Right lobe of liver (tissue), 6 donors: ENCODE data around the gene THTPA. TPM values are rescaled to one million over a fixed set of nuclear protein-coding genes. Genes with fewer than 3 reads are reported as not detected.
A peak's percentile ranks its signal among the peaks of the same experiment; 100 is the strongest.

Experiments
- ATAC-seq, 4 donors: fragments of 200-7000 bp; cut with Tn5 transposase; one replicate each; pipeline ENCODE4 v1.9.1; 2020; ENCODE audit warnings: mild to moderate bottlenecking in 4 of 4, moderate library complexity in 4 of 4
- DNase-seq, 3 donors: peaks; one replicate each; pipeline ENCODE4 v3.0.0-alpha.2; 2020
- H3K27ac ChIP-seq, 3 donors: fragments of 200-600 bp; one replicate each; pipeline ENCODE4 v1.8.0; 2022
- H3K27me3 ChIP-seq, 2 donors: fragments of 200-600 bp; one replicate each; pipeline ENCODE4 v1.8.0; 2022
- H3K36me3 ChIP-seq, 4 donors: fragments of 200-600 bp; sonication (generic) in 1 of 4; one replicate each; pipeline versions ENCODE4 v1.5.1 to v1.8.0; 2017 to 2022; ENCODE audit warnings: control low read depth in 1 of 4
- H3K4me1 ChIP-seq, 4 donors: fragments of 200-600 bp; sonication (generic) in 1 of 4; one replicate each; pipeline versions ENCODE4 v1.5.1 to v1.8.0; 2017 to 2022; ENCODE audit warnings: control low read depth in 1 of 4
- H3K4me3 ChIP-seq, 3 donors: fragments of 200-600 bp; one replicate each; pipeline ENCODE4 v1.8.0; 2022
- H3K9me3 ChIP-seq, 4 donors: fragments of 200-600 bp; sonication (generic) in 1 of 4; one replicate each; pipeline versions ENCODE4 v1.5.1 to v1.8.0; 2017 to 2022; ENCODE audit warnings: control low read depth in 1 of 4
- CTCF ChIP-seq, 4 donors: fragments of 200-600 bp in 3 of 4; fragments of 450-650 bp in 1 of 4; IDR thresholded peaks; one replicate each; pipeline versions ENCODE4 v1.5.1 to v1.8.0; 2016 to 2022; ENCODE audit warnings: antibody characterized with exemption in 4 of 4, mild to moderate bottlenecking in 2 of 4
- POLR2A ChIP-seq: fragments of 450-650 bp; IDR thresholded peaks from one replicate; pipeline ENCODE4 v1.6.1; 2017; ENCODE audit warnings: antibody characterized with exemption, mild to moderate bottlenecking
- WGBS: methylation state at CpG from one replicate; pipeline ENCODE4 v1.1.6; 2018; ENCODE audit warnings: low coverage, low lambda C conversion rate; ENCODE audit not compliant: insufficient coverage; ENCODE audit errors: missing lambda C conversion rate; 5-methylcytosine and 5-hydroxymethylcytosine counted together
- intact Hi-C, 2 donors: fragments of 100-400 bp; cut with DNase I; formaldehyde crosslinking; loops; one replicate each; pipeline versions ENCODE4 v1.11.2 to v1.14.1; 2022
- total RNA-seq, 6 experiments: library from RNA; depleted of rRNA in 2 of 6; stranded (reverse); fragments of >200 nt in 2 of 6; fragmentation: NEBNext Ultra II Directional in 3 of 6; extraction: Animal tissue kit (Norgen Biotek cat#: 25700) in 3 of 6; gene quantifications; one replicate each; pipeline versions ENCODE4 v1.1.0 to v1.2.4, GENCODE V29; 2016 to 2023
- donor health status: DM: no; HTN: yes; CAD: no.
- donor health status: DM: no; HTN: no; CAD: no.
- donor health status: DM: no; HTN: no; CAD: no.
- donor health status: DM: no; HTN: yes; CAD: no.
- donor health status: DM: no; HTN: yes; CAD: no.

THTPA gene
- total RNA-seq, 6 experiments from 2014 or later = 8.2 to 15.0 (median 11.4) TPM

- ATAC-seq (peak; percentile 37 to 69 (median 62)), DNase-seq (no peak)
- no peaks in the 10 kb centered on the region for H3K36me3 ChIP-seq
- intact Hi-C loops = no loop called here
- 34% methylated on average over 4 of the region's 4 CpGs for WGBS
- TF ChIP-seq POLR2A = no peak
- no peak for TF ChIP-seq CTCF (IDR thresholded peaks at IDR 0.05)
- peaks cover 0 to 19% of the 10 kb centered on the region in 2 donors for H3K27me3 ChIP-seq
- H3K4me1 ChIP-seq = peaks cover 0 to 9% (median 0%) of the 10 kb centered on the region in 4 donors
- no peaks in the 10 kb centered on the region for H3K9me3 ChIP-seq
- H3K4me3 ChIP-seq = no peak overlapping the region
- H3K27ac ChIP-seq = no peak overlapping the region
Measured at GRCh38 chr14:23572836-23573235, 16.8 kb downstream of the THTPA start.

DNA sequence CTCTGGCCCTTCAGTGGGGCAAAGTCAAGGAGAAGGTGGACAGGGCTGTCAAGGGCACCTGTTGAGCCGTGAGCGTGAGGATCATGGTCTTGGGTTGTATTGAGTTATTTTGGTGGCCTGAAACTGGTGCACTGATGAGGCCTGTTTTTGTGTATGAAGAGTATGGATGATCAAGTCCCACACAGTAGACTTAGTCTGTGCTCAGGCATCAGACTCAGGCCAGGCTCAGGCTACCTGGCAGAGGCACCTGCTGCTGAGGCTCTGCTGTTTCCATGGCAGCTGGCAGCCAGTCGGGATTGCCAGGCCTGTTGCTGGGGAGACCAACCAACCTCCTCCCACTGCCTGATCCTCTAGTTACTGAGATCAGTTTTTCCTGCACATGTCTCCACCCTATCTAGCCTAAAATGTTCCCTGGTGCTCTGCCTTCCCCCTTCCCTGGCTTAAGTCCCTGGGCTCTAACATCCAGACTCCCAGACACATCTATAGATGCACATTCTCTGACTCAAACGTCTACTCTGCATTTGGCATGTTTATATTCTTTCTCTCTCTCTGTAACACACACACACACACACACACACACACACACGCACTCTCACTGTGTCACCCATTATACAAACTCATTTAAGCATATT lies 17.4 kb downstream of the THTPA start:
- Histone ChIP-seq H3K9me3 (no peaks in the 10 kb centered on the region), H3K27me3 (peaks cover 0 to 19% of the 10 kb centered on the region in 2 donors), H3K27ac (no peak overlapping the region), H3K4me3 (no peak overlapping the region), H3K36me3 (no peaks in the 10 kb centered on the region), H3K4me1 (peaks cover 0 to 4% (median 0%) of the 10 kb centered on the region in 4 donors)
- intact Hi-C loops = no loop called here
- WGBS = 67% methylated on average over 4 of the region's 5 CpGs
- TF ChIP-seq CTCF (IDR thresholded peaks at IDR 0.05) (no peak), POLR2A (no peak)
- ATAC-seq (no peak), DNase-seq (no peak)

DNA sequence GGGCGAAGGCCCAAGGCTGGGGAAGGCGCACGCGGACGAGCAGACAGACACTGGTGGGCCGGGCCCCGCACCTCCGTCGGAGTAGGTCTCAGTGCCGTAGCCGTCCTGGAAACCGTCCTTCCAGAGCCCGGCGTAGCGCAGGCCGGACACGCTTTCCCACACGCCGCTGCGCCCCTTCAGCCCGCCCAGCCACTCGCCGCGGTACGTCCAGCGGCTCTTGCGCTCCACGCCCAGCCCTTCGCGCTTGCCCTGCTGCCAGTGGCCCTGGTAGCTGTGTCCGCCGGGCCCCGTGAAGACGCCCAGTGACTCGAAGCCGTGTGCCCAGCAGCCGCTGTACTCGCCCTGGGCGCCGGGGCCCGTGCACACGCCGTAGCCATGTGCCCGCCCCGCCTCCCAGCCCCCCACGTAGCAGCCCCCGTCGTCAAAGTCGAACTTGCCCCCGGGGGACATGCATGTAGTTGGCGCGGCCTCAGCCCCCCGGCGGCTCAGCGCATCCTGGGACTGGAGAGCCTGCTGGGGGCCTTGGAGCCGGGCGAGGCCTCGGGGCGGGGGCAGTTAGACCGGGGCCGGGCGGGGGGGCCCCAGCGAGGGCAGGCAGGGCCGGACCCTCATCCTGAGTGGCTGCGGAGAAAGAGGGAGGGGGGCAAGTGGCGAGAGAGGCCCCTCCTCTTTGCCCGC lies 21.1 kb downstream of the THTPA start:
- Histone ChIP-seq H3K9me3 (no peaks in the 10 kb centered on the region), H3K27me3 (peaks cover 0 to 19% of the 10 kb centered on the region in 2 donors), H3K4me3 (no peak overlapping the region), H3K4me1 (peaks cover 0 to 4% (median 0%) of the 10 kb centered on the region in 4 donors), H3K27ac (no peak overlapping the region), H3K36me3 (no peaks in the 10 kb centered on the region)
- intact Hi-C loops = no loop called here
- 5% methylated on average over 4 of the region's 67 CpGs for WGBS
- TF ChIP-seq POLR2A (no peak), CTCF (IDR thresholded peaks at IDR 0.05) (no peak)
- ATAC-seq (peak; percentile 18 to 61 (median 36)), DNase-seq (no peak)

DNA sequence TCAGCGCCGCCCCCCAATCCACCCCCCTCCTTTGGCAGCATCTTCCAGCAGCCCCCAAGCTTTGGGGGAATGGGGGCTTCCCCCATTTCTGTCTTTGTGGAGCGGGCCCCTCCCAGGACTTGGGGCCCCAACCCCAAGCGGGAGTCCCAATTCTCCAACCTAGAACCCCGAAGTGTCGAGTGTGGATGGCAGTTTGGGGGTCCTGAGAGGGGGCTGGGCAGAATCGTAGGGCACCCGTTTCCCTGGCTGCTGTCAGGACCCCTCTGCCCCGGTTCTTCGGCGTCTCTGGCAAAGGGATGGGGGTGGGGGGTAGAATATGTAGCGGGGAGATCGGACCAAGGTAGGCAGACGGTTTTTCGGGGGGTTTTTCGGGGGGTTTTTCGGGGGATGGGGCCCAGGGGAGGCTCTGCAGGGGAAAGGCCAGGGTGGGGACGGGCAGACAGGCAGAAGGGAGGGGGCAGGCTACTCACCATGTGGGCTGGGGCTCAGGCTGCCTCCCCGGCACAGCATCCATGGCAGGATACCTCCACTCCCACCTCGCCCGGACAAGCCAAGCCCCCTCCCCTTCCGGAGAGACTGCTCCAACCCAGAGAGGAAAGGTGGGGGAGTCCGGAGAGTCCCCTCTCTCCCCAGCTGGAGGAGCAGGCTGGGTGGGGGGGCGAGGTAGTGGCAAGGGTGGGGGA lies 21.8 kb downstream of the THTPA start:
- WGBS = 3% methylated on average over 21 of the region's 24 CpGs
- Histone ChIP-seq H3K27ac (no peak overlapping the region), H3K4me1 (peaks cover 0 to 4% (median 0%) of the 10 kb centered on the region in 4 donors), H3K9me3 (no peaks in the 10 kb centered on the region), H3K36me3 (no peaks in the 10 kb centered on the region), H3K4me3 (no peak overlapping the region), H3K27me3 (peaks cover 0 to 19% of the 10 kb centered on the region in 2 donors)
- DNase-seq (no peak), ATAC-seq (no peak)
- TF ChIP-seq CTCF (IDR thresholded peaks at IDR 0.05) (no peak), POLR2A (no peak)
- intact Hi-C loops = no loop called here
